Activated naive CD4-positive, alpha-beta T cell treated with Interleukin-2 at 50 U/mL for 16 hours (primary cell): ENCODE data around the gene MOB1B.
"Not testable (repeated sequence)": the region's sequence is repeated elsewhere in the genome, so short reads cannot be mapped to it uniquely, and the experiment has no call there.

Experiments used
- DNase-seq: peaks from one replicate; pipeline ENCODE4 v3.0.0-alpha.2; 2020

Gene MOB1B

DNA sequence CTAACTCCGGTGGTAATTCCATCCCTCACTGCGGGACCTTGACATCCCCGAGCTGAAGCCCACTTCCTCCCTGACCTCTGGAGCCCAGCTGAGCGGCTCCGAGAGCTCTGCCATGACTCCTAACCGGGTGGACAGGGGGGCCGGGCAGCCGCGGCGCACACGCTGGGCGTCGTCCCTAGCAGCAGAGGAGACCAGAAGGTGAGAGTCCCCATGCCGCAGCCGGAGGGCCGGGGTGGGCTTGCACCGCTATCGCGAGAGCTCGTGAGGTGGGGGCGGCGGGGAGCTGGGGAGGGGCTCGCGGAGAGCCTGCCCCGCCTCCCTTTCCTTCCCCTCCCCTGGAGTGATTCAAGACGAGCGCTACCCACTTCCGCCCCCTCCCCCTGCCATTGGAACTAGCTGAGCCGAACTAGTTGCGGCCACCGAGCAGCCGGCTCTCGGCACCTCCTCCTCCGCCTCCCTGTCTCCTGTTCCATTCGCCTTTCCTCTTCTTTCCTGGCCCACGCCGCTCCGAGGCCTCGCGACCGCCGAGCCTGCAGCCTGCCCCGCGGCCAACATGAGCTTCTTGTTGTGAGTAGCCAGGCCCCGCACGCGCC, at the start of gene MOB1B:
Gene MOB1B, plus strand, starts transcription at position 386 of the 593 bp plus-strand sequence. Its CDS starts 168 bp downstream, at position 554.
- DNase-seq, result peak; percentile 85

GRCh38 chr4:70855464-70855863, 46.7 kb upstream of the MOB1B start:
- DNase-seq, result no peak

- DNase-seq, result no peak
Observed at GRCh38 chr4:70858454-70858853, 43.7 kb upstream of the MOB1B start.

DNA sequence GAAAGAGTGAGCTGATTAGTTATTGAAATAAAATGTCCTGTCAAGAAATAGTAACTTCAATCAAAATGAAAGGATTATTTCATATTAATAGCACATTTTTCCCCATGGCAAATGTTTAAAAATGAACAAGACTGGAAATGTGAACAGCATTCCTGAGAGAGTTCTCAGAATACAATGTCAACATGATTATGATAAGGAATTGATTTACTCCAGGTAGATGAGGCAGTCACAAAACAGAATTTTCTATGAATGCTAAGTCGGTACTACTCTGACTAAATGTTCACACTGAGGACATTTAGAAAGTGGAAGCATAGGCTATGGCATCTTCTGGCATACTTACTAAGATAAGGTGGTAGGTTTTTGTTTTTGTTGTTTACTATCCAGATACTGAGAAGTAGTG, 43.1 kb upstream of the MOB1B start:
- no peak for DNase-seq

DNA sequence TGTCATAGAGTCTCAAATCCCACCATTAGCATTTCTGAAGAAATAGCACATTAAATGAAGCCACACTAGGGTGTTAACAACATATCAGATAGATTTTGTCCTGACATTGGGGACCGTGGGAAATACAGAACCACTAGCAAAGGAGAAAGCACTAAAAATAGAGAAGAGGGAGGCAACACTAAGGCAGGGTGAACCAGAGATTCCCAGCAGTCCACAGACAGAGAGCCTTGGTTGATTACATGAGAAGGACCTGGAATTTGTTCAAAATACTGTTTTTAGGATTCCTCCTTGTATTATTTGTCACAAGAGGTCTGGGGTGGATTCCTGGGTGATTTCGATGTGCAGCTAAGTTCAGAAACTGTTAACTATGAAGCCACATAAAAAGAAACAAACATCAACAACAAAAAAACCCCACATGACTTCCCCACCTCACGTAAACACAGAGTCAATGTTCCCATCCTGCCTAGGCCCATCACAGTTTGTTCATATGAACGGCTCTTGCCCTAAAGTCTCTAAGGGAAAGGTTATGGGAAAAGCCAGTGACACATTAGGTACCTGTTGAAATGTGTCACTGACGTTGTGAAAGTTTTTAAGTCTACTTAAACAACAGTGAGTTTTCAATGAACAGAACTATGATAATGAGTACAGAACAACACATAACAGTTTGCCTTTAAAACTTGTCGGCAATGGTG, 38.9 kb upstream of the MOB1B start:
- no peak for DNase-seq

DNA sequence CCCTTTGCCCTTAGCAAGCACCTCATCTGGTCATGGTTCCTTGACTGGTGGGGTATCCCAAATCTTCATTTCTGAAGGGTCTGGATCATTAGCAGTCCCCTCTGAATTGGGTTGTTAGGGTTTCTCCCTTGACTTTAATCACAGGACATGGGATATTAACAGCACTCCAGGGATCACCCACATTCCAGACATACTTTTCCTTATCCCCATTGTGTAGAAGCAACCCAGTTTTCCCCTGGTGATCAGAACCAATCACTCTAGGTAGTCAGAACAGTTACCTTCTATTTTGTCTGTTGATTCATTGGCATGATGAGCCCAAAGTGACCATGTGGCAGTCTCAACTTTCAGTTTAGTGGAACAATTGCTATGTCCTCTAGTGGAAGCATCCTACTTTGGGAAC, 33.4 kb upstream of the MOB1B start:
- DNase-seq, result no peak

DNA sequence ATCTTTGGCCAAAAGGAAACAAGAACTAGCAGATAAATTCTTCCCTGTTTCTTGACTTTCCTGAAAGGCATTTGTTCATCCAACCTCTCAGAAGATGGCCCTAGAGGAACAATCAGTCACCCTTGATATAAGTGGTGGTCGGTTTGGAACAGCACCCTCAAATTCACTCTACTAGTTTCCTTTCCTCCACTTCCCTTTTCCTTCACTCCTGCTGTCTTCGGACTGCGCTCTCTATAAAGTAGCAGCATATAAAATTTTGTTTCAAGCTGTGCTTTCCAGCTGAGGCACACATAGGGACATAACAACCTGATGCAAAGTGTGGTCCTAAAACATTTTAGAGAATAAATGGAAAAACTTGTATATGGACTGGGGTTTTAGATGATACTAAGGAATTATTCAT, 29.0 kb upstream of the MOB1B start:
- DNase-seq, result no peak

GRCh38 chr4:70874268-70875156, 27.7 kb upstream of the MOB1B start:
- no peak for DNase-seq

DNA sequence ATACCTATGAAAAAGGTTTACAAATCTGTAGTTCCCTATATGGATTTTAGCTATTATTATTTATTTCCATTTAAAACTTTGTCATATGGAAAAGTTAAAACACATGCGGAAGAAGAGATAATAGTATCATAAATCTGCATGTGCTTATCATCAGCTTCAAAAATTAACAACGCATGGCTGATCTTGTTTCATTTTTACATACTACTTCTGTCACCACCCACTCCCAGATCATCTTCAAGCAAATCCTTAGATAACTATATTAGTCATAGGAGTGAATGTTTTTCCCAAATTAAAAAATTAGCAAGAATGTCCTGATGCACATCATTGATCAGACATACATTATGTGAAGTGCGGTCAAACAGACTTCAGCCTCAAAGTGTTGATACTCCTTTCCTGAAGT, 24.6 kb upstream of the MOB1B start:
- DNase-seq, result no peak

- DNase-seq, result no peak
Observed at GRCh38 chr4:70880739-70881138, 21.4 kb upstream of the MOB1B start.

DNA sequence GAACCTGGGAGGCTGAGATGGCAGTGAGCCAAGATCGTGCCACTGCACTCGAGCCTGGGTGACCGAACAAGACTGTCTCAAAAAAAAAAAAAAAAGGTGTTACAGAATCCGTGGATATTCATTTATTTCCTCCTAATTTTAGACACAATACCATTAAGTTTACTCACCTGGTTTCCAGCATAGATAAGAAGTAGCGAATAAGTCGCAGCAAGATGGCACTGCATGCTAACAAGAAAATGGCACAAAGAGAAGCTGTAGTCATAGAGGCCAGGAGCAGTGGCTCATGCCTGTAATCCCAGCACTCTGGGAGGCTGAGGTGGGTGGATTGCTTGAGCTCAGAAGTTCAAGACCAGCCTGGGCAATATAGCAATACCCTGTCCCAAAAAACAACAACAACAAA, 17.0 kb upstream of the MOB1B start:
- DNase-seq, result no peak

DNA sequence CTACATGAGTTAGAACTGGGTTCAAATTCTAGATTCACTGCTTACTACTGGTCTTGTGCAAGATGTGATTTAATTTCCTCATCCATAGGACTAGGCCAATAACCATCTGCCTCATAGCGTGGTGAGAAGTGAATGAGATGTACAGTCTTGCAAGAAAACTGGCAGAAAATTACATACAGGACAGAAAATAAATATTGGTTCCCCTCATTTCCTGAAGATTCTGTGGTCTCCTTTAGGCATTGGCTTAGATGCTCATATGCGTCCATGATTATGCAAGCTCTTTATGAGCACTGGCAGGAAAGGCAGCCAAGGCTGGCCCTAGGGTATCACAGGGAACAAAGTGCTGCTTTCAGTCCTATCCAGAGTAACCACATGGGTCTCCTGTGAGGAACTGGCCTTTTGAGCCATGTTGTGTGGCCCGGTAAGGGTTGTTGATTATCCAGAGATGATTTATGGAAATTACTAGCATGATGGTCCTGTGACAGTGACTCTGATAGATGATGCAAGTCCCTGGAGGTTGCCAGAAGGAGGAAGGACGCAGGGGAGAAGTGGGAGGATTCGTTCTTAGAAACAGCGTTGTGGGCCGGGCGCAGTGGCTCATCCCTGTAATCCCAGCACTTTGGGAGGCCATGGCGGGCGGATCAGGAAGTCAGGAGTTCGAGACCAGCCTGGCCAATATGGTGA, 9.9 kb upstream of the MOB1B start:
- DNase-seq, result no peak

GRCh38 chr4:70893790-70894189, 8.4 kb upstream of the MOB1B start:
- no peak for DNase-seq

GRCh38 chr4:70895405-70895804, 6.8 kb upstream of the MOB1B start:
- DNase-seq, result no peak

- DNase-seq, result no peak
Observed at GRCh38 chr4:70895811-70896491, 6.2 kb upstream of the MOB1B start.

DNA sequence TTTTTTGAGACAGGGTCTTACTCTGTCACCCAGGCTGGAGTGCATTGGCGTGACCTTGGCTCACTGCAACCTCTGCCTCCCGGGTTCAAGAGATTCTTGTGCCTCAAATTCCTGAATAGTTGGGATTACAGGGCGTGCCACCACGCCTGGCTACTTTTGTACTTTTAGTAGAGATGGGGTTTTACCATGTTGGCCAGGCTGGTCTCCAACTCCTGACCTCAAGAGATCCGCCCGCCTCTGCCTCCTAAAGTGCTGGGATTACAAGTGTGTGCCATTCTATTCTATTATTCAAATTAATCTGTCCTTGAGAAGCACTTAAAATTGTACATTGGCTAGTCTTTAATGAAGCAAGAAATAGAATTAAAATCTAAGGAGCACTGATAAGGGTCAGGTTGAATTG, 3.6 kb upstream of the MOB1B start:
- not testable (repeated sequence) for DNase-seq

DNA sequence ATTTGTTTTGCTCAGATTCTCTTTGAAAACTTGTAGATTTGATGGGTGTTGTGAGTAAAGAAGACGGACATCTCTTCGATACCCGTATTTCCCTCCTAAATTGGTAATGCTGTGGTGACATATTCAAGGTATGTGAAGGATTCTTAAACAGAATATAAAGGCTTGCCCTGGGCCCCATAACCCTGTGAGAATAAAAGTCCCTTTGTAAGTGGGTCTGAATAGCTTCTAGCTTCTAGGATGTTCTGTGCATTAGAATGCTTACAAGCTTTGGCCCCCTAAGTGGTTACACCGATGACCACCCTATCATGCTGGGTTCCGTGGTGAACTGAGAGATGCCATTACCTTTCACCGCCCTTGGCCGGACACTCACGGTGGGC, 574 bp upstream of the MOB1B start:
- DNase-seq, result no peak

DNA sequence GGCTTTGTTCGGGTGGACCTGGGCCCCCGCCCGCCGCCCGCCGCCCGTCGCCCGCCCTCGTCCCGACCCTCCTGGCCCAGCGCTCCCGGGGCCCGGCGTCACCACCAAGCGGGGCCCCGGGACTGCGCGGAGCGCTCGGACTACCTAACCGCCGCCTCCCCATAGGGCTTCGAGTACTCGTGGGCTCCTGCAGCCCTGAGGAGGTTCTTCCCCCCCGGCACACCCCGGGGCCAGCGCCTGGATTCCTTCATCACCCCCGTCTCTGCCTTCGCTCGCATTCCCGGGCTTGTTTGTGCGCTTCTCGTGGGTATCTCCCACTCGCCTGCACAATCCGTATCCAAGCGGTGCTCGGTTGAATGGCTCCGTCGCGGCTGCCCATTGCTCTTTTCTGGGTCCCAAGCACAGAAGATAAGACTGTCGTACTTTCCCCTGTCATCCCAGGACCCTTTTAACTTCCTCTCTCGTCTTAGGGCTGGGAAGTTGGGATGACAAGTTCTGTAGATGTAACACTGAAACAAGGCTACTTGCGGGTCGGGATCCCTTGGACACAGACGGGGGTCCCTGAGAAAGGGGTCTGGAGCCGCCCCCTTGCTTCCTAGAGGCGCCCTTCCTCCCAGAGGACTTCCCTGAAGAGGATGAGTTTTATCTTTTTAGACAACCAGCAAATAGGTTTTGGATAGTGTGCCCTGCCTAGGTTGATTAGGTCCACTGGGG, 565 bp downstream of the MOB1B start:
- DNase-seq, result no peak

DNA sequence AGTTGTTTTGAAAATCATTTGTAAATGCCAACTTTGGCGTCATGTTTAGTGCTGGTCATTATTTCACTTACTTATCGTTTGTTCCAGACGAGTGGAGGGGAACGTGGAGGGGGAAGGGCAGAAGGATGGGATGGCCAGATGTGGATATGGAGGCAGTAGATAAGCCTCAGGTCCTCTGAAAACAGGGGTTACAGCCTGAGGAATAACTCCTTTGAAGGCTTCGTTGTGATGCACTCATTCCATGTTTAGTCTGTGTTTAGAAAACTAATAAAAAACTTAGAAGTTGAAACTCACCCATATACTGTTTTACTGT, 1.1 kb downstream of the MOB1B start:
- DNase-seq, result no peak

- no peak for DNase-seq
Observed at GRCh38 chr4:70908993-70909556, 6.9 kb downstream of the MOB1B start.

DNA sequence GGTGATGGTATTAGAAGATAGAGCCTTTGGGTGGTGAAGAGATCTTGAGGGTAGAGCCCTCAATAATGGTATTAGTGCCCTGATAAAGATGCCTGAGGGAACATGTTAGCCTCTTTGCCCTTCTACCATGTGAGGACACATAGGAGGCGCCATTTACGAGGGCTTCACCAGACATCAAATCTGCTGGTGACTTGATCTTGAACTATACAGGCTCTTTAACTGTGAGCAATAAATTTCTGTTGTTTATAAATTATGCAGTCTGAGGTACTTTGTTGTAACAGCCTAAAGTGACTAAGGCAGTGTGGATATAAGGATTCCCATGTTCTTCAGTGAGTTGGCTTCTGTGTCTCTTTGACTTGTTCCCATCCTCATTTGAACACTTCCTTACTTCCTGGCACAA, 11.8 kb downstream of the MOB1B start:
- DNase-seq, result no peak

- no peak for DNase-seq
Observed at GRCh38 chr4:70914631-70915030, 12.5 kb downstream of the MOB1B start.
